Medulla oblongata (tissue), 1 donor: ENCODE results near the gene IL17RE.

Experiments used
- DNase-seq: peaks from one replicate; pipeline ENCODE4 v3.0.0-alpha.2; 2015; ENCODE audit errors: extremely low spot score

The IL17RE gene

DNA sequence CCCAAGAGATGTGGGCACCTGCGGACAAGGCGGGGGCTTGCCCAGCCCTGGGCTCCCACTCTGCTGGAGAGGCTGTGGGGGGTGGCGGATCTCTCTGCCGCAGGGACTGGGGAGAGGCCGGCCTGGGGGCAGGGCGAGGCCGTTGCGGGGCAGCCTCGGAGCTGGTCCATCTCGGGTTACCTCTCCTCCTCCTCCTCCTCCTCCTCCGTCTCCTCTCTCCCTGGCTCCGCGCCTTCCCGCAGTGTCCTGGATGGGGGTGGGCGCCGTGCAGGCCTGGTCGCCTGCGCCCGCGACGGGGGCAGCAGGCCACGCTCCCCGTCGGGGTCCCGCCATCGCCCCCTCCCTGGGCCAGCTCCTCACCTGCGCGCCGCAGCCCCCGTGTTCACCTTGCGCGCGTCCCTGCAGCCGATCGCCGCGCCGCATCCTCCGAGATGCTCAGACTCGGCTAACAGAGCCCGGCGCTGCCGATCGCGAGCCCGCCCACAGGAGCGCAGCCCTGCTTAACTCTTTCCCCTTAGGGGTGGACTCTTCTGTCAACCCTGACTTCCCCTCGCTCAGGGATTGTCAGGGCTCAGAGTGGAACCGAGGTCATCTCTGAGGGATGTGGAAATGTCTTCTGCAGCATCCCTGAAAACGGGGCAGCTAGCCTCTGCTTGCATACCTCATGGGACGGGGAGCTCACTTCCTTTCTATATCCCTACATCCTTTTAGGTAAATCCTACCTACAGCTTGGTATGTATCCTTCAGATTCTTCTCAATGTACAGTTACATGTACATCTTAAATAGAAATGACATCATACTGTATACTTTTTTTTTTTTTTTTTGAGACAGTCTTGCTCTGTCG, 49.5 kb downstream of the IL17RE start, which contains the start of gene PRRT3:
Gene PRRT3, minus strand, starts transcription at position 447 of the 844 bp plus-strand sequence. CDS start 2,293 bp downstream, outside the sequence.
- no peak for DNase-seq

DNA sequence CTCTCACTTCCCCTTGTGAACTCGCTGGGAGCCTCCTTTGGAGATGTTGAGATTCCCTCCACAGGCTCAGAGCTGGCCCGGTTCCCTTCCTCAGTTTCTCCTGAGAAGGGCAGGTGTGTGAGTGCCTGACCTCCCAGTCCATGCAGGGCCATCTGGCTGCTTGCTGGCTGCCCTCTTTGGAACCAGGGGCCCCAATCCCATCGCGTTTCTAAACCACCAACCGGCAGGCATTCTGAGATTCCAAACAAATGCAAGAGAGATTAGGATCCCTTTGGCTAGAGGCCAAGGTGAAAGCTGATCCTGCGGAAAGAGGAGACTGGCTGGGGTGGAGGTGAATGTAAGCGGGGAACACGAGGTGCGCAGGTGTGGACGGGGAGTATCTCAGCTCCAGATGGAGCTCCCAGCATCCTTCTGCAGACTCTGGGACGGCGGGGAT, 52.4 kb downstream of the IL17RE start:
- no peak for DNase-seq

DNA sequence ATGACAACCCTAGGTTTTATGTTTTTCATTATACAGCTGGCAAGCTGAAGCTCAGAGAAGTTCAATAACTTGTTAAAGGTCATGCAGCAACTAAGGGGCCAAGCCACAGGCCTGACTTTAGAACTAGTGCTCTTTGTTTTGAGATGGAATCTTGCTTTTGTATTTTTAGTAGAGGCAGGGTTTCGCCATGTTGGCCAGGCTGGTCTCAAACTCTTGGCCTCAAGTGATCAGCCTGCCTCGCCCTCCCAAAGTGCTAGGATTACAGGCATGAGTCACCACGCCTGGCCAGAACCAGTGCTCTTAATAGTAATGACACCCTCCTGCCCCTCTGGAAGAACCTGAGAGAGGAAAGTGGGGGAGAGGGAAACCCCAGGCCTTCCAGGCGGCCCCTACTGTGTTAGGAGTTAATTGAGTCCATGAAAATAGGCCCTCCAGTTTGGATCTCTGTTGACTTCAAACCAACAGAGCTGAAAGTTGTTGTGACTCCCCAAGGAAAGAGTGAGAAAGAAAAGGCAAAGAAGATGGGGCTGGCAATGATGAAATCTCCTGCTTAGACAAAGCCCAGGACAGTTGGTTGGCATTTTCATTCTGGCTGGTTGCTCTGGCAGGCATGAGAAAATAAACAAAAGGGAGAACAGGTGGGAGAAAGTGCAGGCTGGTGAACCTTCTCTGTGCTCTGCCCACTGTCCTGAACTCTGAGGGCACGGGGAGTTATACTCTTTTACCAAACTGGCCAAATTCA, 53.1 kb downstream of the IL17RE start:
- DNase-seq = no peak

DNA sequence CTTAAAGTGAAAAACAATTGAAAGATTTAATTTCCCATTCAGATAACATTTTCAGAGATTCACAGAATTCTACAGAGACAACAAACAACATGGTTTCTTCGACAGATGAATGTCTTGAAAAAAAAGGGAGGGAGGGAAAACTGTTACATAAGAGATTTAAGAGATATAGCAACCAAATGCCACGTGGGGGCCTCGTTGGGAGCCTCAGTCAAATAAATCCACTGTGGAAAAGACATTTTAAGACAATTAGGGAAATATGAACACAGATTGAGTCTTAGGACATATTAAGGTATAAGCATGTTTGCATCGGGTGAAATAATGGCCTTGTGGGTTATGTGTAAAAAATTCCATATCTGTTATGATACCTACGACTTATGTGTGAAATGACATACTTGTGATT, 54.6 kb downstream of the IL17RE start:
- DNase-seq = no peak

DNA sequence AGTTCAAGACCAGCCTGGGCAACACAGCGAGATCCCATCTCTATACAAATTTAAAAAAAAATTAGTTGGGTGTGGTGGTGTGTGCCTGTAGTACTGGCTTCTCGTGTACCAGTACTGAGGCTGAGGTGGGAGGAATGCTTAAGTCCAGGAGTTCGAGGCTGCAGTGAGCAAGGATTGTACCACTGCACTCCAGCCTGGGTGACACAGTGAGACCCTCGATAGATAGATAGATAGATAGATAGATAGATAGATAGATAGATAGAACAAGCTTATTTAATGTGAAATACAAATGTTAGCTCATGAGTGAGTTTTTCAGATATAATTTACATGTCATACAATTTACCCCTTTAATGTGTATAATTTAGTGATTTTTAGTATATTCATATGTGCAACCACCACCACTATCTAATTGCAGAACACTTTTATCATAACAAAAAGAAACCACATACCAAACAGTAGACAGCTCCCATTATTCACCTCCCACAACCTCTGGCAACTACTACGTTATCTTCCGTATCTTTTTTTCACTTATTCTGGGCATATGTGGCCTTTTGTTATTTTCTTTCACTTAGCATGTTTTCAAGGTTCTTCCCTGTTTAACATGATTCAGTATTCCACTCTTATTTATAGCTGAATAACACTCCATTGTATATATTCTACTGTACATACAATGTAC, 62.7 kb downstream of the IL17RE start:
- DNase-seq = no peak
